Mammary epithelial cell (primary cell): ENCODE measurements around the gene OGDH.

Experiments
- EZH2 ChIP-seq: IDR thresholded peaks from 2 replicates; pipeline ENCODE4 v1.6.1; 2012; ENCODE audit warnings: low read length, inconsistent platforms, borderline replicate concordance
- TF ChIP-seq, protein P1 (sequence below), 2 donors: IDR thresholded peaks in 1 of 2; conservative IDR thresholded peaks in 1 of 2; 2 replicates each; pipeline ENCODE4 v1.5.1; 2011 to 2012; ENCODE audit warnings: inconsistent platforms in 2 of 2, low read length in 2 of 2, mild to moderate bottlenecking in 2 of 2, control low read depth in 1 of 2, low read depth in 1 of 2; ENCODE audit not compliant: insufficient read depth in 1 of 2; ENCODE audit errors: extremely low read depth in 1 of 2

DNA sequence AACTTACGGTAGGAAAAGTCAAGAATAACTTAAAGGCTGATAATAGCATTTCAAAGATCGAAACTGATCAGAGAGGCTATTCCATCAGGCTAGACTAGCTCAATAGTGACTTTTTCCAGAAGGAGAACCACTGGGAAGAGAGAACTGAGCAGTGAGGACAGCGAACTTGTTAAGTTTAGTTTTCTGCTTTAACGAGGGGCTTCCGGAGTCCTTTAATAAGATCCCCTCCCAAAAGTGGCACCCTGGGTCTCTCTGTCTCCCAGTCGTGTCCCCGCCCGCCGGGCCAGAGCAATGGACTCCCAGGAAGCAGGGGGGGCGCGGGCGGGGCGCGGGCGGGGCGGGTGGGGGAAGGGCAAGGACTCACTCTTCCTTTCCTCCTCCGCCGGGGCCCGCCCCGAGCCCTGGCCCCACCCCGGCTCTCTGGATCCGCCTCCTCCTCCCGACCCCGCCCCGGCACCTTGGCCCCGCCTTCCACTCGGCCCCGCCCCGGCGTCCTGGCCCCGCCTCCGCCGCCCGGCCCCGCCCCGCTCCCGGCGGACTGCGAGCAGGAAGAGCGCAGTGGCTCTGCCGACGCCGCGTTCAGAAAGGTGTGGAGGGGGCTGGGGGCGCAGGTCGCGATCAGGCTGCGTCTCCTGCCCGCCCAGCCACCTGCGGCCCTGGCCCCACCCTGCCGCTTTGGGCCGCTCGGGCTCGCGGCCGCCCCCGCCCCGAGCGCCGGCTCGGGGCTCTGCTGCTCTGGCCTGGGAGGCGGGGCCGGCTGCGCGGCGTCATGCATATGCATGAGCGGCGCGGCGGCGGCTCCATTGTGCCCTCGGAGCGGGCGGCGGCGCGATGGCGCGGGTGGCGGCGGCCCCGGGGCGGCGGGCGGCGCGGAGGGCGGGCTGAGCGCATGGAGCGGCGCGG is 141.9 kb downstream of the OGDH start, which contains the start of gene ZMIZ2:
- TF ChIP-seq, protein P1, sequence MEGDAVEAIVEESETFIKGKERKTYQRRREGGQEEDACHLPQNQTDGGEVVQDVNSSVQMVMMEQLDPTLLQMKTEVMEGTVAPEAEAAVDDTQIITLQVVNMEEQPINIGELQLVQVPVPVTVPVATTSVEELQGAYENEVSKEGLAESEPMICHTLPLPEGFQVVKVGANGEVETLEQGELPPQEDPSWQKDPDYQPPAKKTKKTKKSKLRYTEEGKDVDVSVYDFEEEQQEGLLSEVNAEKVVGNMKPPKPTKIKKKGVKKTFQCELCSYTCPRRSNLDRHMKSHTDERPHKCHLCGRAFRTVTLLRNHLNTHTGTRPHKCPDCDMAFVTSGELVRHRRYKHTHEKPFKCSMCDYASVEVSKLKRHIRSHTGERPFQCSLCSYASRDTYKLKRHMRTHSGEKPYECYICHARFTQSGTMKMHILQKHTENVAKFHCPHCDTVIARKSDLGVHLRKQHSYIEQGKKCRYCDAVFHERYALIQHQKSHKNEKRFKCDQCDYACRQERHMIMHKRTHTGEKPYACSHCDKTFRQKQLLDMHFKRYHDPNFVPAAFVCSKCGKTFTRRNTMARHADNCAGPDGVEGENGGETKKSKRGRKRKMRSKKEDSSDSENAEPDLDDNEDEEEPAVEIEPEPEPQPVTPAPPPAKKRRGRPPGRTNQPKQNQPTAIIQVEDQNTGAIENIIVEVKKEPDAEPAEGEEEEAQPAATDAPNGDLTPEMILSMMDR (conservative IDR thresholded peaks at IDR 0.05 in 1 of 2, IDR thresholded peaks at IDR 0.05 in 1 of 2; ENCODE audit: extremely low read depth in 1 of 2, insufficient read depth in 1 of 2, low read depth in 1 of 2, low read length in 2 of 2): no peak
- TF ChIP-seq EZH2: no peak
